ENCODE results near the gene NEUROG3.

Gene NEUROG3, protein sequence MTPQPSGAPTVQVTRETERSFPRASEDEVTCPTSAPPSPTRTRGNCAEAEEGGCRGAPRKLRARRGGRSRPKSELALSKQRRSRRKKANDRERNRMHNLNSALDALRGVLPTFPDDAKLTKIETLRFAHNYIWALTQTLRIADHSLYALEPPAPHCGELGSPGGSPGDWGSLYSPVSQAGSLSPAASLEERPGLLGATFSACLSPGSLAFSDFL

DNA sequence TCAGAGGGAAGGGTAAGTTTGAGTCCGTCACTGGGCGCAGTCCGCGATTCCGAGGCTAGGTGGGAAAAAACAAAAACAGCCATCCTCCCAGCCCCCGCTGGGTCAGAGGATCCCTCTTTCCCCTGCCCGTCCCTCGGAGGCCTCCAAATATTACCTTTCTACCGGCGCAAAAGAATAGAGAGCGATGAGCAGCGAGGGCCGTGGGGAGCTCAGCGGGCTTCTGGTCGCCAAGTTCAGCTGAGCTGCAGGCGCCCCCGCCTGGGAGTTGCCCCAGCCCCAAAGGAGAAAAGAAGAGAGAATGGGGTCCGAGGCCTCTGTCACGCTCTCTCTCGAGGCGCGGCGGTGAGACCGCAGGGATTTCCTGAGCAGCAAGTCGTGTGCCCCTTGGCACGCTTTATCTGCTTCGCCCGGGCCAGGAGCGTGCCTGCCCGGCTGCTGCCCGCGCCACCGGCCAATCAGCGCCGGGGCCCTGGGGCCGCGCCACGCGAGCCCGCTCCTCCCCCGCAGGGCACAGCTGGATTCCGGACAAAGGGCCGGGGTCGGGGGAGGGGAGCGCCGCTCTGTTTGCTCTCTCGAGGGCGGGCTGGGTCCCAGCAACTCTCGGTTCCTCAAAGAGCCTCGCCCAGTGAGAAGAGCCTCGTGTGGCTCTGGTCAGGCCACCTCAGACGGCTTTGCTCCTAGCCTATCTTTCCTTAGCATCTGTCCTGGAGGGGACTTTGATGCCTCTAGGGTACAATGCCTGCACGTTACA is at the start of gene NEUROG3:
Gene NEUROG3, minus strand, starts transcription at position 367 of the 751 bp plus-strand sequence. CDS start 379 bp downstream, outside the sequence.
- DNase-seq: no peak

DNA sequence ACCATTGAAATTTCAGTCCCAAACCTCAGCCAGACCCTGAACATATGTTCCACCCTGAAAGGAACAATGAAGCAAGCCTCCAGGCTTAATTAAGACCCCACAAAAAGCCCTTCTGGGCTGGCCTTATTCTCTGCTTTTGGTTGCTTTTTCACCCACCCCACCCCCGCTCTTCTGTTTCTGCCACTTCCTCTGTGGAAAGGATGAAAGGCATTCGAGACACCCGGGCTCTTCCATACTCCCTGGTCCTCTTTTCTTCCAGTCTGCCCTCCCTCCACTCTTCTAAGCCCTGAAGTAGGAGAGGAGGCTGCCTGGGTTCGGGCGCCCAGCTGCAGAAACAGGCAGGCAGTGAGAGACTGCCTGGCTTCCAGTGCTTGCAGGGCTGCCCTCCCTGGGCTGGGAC is 47.4 kb upstream of the NEUROG3 start:
- DNase-seq: no peak

DNA sequence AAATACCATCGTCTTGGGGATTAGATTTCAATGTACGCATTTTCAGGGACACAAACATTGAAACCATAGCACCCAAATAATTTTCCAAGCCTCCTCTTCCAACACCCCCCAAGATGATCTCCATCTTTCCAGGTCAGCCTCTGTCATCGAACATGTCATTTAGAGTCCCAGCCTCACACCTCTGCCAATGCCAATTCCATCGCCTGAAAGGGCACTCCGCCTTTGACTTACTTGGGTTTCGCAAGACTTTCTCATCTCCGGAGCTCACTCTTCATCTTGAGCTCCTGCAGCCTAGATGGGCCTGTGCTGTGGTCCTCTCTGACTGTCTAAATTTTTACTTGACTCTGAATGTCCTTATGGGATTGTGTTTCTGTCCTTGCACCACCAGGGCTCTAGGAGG is 46.4 kb upstream of the NEUROG3 start:
- DNase-seq: no peak

DNA sequence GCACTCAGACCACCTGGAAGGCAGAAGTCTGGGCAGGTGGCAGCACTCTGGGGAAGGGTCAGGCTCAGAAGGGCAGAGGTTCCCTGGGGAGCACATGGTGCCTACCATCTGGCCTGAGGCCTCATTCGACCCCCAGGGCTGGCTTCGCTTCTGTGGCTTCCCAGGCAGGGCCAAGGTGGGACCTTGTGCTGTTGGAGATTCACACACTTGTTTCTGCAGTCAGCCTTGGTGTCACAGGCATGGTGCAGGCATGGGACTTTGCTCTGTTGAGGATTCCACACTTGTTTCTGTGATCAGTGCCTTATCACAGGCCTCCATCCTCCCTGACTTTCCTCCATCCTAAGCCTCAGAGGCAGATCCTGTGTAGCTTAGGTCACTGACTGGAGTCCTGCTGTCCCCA is 45.5 kb upstream of the NEUROG3 start:
- DNase-seq: no peak

DNA sequence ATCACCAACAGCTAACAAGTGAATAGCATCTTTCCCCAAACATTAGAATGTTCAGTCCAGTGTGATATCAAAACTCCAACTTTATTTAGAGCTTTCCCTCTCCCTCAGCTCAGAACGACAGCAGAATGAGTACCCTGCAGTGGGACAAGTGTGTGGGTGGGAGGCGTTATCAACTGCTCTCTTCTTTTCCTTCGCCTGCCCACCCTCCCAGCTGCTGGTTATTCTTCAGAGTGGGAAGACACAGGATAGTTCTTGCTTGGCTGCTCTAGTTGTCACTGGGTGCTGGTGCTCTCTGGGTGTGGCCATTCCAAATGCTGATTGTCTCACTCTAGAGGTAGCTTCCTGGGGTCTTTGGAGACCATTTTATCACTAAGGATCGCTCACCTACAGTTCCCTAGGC is 43.1 kb upstream of the NEUROG3 start:
- DNase-seq: no peak

DNA sequence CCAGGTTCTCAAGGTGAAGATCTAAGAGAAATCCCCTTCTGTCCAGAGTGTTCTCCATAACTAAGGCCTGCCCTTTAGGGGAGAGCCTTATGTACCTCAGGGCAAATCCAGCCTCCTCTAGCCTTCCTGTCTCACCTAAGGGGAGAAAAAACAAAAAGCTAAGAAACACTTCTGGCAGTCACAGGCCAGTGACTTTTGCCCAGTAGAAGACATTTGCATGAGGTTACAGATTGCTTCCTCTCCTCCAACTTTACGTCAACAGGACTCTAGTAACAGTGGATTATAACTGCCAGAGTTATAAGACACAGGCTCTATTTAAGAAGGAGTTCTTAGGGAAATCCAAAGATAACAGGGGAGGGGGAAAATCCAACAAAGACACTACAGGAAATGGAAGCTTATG is 40.9 kb upstream of the NEUROG3 start:
- no peak for DNase-seq

DNA sequence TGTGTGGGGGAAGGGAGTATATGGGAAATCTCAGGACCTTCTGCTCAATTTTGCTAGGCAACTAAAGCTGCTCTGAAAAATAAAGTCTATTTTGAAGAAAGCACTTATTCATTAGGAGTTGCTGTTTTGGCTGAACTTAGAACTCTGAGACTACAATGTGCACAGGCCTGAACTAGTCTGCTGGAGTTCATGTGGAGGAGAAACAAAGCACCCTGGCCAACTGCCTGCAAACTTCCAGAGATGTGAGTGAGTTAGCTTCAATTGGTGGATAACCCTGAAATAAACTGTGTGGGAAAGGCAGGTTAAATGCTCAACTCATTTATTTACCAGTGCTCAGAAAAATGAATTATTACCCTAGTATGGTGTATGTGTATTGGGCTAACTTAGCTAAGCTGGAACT is 39.5 kb upstream of the NEUROG3 start:
- DNase-seq: no peak

DNA sequence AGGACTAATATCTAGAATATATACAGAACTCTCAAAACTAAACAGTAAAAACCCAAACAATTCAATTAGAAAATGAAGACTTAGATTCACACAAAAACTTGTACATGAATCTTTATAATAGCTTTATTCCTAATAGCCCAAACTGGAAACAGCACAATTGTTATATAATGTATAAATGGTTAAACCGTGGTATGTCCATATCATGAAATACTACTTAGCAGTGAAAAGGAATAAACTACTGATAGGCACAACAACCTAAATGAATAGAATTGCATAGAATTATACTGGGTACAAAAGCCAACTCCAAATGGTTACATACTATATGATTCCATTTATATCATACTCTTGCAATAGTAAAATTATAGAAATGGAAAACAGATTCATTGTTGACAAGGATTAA is 35.9 kb upstream of the NEUROG3 start:
- DNase-seq: no peak

DNA sequence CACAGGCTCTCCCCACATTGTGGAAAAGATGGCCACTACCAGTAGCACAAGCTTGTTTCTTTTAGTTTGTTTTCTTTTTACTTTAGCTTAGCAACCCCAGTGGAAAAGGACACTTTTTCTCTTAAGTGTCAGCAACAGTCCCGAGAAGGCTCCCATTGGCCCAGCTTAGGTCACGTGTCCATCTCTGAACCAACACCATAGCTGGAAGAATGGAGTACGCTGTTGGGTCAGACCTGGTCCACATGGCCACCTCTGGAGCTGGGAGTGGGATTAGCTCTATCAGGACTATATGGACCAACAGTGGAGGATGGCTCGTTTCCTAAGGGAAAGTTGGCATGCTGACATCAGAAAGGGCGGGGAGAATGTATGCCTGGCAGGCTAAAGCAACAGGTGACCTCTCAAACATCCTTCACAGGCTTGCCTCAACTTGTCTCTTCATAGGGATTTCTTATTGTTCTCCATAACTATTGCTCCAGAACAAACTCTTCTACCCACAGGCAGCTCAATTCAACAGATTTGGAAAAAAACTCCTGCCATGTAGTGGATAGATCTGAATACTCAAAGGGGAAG is 27.6 kb upstream of the NEUROG3 start:
- DNase-seq: no peak

DNA sequence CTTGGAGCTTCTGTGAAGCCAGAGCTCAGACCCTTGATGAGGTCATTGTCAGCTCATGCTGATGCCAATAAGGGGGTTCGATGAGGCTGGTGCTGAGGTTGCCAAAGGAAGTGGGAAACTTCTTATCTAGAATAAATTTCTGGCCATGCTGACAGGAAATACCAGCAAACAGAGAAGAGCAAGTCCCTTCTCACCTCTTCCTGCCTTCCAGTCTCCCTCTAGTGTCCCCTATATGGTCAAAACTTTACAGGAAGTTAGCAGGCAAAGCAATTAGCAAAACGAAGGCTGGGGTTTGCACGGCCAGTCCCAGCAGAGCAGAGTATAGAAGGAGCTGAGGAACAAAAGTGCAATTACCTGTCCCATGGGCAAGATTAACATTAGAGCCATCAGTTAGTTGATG is 15.1 kb upstream of the NEUROG3 start:
- no peak for DNase-seq

DNA sequence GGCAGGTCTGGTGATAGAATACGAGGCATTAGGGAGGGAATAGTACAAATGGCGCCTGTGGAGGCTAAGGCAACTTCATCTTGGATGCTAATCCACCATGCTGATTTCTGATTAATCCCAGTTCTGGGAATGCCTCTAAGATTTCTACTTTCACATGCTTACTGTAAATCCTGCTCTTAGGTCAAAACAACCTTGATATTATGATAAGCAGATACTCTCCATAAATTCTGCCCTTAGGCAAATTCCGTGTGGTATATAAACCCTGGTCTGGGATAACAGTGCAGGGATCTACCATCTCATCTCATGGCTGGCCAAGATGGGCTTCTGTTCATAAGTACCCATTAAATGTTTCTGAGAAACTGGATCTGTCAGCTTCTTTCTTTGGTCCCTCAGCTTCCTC is 11.4 kb upstream of the NEUROG3 start:
- no peak for DNase-seq

DNA sequence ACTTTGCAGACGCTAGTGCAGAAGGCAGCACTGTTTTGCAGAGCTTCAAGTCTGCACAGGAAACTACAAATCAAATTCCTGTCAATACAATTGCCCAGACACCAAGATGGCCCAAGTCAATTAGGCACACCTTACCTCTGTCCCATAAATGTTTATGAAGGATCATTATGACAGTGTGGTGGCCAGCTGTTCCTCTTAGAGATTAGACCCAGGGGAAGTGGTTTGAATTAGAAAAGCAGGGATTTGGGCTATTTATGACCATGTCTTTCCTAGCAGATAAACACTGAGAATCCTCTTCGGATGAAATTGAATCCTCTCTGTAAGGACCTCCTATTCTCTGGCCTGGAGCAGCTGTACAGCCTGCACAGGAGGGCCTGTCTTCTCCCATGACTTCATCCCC is 9.9 kb upstream of the NEUROG3 start:
- no peak for DNase-seq

DNA sequence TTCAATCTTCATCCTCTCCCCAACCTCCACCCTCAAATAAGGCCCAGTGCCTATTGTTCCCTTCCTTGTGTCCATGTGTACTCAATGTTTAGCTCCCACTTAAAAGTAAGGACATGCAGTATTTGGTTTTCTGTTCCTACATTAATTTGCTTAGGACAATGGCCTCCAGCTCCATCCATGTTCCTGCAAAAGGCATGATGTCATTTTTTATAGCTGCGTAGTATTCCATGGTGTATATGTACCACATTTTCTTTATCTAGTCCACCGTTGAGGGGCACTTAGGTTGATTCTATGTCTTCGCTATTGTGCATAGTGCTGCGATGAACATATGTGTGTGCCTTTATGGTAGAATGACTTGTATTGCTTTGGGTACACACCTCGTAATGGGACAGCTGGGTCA is 7.2 kb upstream of the NEUROG3 start:
- no peak for DNase-seq

DNA sequence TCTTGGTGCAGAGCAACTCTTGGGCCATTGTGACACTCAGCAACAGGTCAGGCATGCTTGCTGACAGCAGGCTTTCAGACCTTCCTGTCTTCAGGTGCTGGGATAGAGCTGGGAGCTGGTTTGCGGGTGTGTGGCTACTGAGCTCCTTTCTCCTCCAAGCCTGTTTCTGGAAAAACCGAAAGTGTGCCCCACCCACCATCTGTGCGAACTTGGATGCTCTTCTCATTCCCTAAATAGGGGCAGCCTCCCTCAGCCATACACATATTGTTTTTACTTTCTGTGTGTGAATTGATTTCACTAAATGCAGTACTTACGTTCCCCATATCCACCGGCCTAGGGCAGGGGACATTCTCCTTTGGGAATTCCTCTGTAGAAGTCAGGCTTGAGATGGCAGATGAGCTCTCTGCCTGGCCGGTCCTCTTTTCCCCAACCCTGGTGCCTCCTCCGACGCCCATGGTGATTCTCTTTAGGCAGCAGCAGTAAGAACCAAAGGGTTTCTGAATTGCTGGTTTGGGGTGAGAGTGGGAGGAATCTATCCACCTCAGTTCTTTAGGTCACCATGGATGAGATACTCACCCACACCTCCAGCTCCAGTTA is 6.3 kb upstream of the NEUROG3 start:
- DNase-seq: no peak

DNA sequence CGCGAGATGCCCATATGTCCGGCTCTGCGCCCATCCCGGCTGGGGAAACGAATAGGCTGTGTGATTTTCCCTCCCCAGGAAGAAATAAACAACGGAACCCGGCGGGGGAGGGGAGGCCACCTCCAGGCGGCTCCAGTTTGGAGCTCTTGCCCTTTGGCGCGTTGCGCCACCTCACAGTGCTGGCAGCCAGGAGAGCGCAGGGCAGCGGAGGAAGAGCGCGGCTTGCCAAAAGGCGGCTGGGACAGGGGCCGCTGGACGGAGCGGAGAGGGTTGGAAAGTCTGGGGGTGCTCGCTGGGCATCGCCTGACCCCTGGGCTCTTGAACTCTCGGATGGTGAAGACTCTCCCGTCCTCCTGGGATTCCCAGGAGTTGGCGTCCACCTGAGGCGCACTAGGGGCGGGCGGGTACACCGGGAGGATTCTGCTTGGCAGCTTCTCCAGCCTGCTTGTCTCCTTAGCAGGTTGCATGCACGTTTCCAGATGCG is 5.3 kb upstream of the NEUROG3 start:
- no peak for DNase-seq

DNA sequence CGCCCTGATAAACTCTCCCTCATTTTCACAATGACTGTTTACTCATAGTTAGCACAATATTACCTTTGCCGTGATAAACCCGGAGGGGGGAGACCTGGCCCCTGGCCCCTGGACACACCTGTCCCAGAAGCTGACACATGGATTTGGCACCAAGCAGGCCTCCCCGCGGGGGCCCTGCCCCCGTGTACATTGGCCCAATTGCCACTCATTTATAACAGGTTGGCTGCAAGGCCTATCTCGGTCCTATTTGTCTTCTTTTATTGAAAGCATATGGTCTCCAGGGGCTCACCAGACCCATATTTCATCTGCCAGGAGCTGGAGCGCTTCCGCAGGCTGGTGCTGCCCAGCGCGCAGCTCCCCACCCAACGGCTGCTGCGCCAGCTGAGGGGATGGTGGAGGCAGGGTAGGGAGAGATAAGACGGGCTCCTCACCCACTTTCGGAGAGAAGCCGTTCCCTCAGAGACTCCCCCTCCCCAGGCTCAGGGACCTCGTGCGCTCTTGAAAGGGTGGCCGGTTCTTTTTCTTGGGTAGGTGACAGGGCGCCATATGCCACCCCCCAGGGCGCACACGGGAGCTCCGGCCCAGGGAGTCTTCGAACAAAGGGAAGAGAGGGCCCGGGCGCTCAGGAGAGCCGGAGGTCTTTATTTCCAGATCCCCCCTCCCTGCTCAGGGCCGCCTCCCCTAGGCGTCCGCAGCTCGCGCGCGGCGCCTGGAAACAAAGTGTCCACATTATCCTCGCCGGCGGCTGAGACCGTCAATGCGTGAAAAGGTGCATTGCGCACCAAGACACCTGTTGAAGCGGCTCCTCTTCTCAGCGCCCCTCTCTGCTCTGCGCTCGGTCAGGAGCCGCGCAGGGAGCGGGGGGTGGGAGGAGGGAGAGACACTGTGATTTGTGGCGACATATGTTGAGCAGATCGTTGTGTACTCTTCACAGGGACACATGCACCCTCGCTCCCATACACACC is 4.3 kb upstream of the NEUROG3 start:
- DNase-seq: no peak

DNA sequence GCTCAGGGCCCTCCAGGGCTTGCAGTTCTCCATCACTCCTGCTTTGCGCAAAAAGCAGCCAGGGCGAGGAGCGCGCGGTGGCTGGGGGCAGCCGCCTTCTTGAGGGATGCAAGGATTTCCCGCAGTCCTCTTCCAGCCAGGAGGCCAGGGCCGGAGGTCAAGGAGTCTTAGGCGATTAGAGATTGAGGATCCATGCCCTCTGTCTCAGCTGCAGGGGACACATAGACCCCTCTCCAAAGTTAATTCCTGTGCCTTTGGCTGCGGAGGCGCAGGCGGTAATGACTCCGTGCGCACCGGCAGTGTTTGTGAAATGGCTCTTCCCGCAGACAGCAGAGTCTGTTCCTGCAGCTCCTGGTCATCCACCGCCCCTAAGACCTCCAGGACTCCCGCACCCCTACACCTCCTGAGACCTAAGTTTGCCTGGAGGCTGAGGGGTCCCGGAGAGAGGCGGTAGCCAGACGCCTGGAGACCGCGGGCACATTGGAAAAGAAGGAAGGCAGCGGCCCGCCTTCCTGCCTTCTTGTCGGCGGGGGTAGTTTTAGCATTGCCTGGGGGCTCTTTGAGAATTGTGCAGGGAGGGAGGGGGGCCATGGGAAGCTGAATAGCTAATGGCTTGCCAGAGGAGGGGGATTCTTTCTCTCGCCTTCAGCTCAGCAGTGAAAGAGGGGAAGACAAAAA is 3.3 kb upstream of the NEUROG3 start:
- no peak for DNase-seq

DNA sequence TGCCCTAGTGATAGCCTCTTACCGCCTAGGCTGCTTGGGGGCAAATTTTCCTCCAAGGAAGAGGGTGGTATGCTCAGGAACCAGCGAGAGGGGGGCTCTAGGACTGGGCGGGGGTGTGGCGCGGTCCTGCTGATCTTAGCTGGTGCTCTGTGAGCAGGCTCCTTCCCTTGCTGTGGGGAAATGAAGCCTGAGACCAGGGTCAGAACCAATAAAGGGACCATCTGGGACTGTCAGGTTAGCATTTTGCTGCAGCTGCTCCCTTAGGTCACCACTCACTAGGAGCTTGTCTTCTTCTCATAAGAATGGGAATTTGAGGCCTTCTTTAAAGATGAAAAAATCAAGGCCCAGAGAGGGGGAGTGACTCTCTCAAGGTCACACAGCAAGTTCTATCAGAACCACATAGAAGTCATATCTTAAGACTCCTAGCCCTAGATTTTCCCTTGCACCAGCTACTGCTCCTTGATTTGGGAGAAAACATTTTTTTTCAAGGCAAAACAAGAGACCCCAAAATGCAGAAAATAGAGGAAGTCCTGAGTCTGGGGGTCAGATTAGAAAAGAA is 2.0 kb upstream of the NEUROG3 start:
- no peak for DNase-seq

DNA sequence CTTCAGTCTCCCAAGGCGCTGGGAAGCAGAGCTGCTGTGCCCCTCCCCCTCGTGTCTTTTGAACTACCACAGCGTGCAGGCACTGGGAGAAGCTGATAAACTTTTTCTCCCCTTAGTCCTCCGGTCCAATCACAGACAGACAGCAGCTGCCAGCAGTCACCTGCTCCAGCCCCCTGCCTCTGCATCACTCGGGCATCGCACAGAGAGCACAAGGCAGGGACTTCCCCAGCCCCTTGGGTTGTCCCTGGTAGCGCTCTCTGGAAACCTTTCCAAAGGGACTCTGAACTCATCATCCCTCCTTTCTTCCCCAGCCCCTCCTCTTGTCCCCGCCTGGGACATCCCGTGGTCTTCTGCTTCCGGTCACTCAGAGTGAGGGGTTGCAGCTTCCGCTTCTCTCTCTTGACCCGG is 1.4 kb upstream of the NEUROG3 start:
- no peak for DNase-seq

DNA sequence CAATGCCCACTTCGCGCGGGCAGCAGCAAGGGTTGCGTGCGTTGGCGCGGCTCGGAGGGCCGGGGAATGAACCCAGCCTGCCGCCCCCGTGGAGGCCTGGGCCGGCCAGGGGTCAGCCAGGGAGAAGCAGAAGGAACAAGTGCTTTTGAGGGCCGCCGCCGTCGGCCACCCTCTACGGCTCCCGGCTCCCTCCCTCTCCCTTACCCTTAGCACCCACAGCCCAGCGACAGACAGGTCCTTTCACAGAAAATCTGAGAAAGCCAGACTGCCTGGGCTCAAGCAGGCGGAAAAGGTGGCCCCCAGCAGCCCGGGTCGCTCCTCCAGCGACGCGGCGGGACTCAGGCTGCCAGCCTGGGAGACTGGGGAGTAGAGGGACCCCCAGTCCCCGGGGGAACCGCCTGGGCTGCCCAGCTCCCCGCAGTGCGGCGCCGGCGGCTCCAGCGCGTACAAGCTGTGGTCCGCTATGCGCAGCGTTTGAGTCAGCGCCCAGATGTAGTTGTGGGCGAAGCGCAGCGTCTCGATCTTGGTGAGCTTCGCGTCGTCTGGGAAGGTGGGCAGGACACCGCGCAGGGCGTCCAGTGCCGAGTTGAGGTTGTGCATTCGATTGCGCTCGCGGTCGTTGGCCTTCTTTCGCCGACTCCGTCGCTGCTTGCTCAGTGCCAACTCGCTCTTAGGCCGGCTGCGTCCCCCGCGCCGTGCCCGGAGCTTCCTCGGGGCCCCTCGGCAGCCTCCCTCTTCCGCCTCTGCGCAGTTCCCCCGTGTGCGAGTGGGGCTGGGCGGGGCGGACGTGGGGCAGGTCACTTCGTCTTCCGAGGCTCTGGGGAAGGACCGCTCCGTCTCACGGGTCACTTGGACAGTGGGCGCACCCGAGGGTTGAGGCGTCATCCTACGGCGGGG is 815 bp downstream of the NEUROG3 start:
- DNase-seq: peak; percentile 28

Data from stimulated activated naive CD4-positive, alpha-beta T cell treated with Interleukin-2 at 50 U/mL for 16 hours (primary cell).